OCI-LY1 (cell line): ENCODE data around the gene PKNOX2.

ENCODE experiments used
- CTCF ChIP-seq: fragments of 200-600 bp; sonication (generic), shearing (Covaris generic); IDR thresholded peaks from 2 replicates; pipeline ENCODE4 v1.5.1; 2017; ENCODE audit warnings: mild to moderate bottlenecking, antibody characterized with exemption, low read length, moderate library complexity, mixed read lengths
- EZH2 ChIP-seq: fragments of 200-600 bp; sonication (generic), shearing (Covaris generic); IDR thresholded peaks from 2 replicates; pipeline ENCODE4 v1.8.0; 2017; ENCODE audit warnings: borderline replicate concordance, mixed run types, mild to moderate bottlenecking, antibody characterized with exemption, low read length, moderate library complexity, mixed read lengths

- TF ChIP-seq CTCF (no peak), EZH2 (no peak)
These were observed 139.1 kb downstream of the PKNOX2 start for GRCh38 chr11:125303694-125304093.
